Measurements from ENCODE around the gene CDK15.

DNA sequence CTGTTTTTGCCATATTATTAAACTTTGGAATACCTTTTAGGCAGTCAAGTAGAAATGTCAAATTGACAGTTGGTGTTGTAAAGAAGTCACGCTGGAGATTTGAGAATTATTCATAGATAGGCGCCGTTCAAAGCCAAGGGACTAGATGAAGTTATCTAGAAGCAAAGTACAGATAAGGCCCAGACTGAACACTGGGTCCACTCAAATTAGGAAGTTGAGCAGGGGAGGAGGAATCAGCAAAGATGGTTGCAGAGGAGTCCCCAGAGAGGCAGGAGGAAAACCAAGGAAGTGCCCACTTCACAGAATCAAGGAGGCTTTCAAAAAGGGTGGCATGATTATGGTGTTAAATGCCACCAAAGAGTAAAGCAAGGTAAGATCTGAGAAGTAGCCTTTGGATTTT lies 16.0 kb upstream of the CDK15 start:
- TF ChIP-seq, protein P1, sequence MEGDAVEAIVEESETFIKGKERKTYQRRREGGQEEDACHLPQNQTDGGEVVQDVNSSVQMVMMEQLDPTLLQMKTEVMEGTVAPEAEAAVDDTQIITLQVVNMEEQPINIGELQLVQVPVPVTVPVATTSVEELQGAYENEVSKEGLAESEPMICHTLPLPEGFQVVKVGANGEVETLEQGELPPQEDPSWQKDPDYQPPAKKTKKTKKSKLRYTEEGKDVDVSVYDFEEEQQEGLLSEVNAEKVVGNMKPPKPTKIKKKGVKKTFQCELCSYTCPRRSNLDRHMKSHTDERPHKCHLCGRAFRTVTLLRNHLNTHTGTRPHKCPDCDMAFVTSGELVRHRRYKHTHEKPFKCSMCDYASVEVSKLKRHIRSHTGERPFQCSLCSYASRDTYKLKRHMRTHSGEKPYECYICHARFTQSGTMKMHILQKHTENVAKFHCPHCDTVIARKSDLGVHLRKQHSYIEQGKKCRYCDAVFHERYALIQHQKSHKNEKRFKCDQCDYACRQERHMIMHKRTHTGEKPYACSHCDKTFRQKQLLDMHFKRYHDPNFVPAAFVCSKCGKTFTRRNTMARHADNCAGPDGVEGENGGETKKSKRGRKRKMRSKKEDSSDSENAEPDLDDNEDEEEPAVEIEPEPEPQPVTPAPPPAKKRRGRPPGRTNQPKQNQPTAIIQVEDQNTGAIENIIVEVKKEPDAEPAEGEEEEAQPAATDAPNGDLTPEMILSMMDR (IDR thresholded peaks at IDR 0.05), result no peak
- TF ChIP-seq POLR2A (IDR thresholded peaks at IDR 0.05), result no peak

All from body of pancreas (tissue), 4 donors.